ENCODE results near the gene FBXO38. TPM values are rescaled to one million over a fixed set of nuclear protein-coding genes. Genes with fewer than 3 reads are reported as not detected.
"Not testable (repeated sequence)": the region's sequence is repeated elsewhere in the genome, so short reads cannot be mapped to it uniquely, and the experiment has no call there.

Gene FBXO38
- total and polyA plus RNA-seq, 2 donors = 25.1 to 49.9 TPM

- Histone ChIP-seq H3K27me3 (ENCODE audit: control insufficient read depth in 2 of 2, insufficient read depth in 1 of 2, low read length in 1 of 2) (no peaks in the 10 kb centered on the region), H3K36me3 (ENCODE audit: control insufficient read depth in 2 of 2, insufficient read depth in 2 of 2, low read length in 1 of 2) (no peaks in the 10 kb centered on the region), H3K4me1 (ENCODE audit: control insufficient read depth in 2 of 2, insufficient read depth in 2 of 2, low read length in 2 of 2) (no peaks in the 10 kb centered on the region), H3K9me3 (ENCODE audit: control insufficient read depth in 2 of 2, insufficient read depth in 1 of 2, low read length in 1 of 2) (no peaks in the 10 kb centered on the region), H3K27ac (ENCODE audit: low read depth in 1 of 2, low read length in 1 of 2) (no peak overlapping the region), H3K4me3 (ENCODE audit: low read length in 2 of 2) (no peak overlapping the region)
- 98% methylated on average over 1 of the region's 1 CpG for WGBS
- DNase-seq (ENCODE audit: low read depth in 6 of 9, low spot score in 9 of 9) = no peak
Observed at GRCh38 chr5:148467958-148468357, 84.2 kb downstream of the FBXO38 start.

DNA sequence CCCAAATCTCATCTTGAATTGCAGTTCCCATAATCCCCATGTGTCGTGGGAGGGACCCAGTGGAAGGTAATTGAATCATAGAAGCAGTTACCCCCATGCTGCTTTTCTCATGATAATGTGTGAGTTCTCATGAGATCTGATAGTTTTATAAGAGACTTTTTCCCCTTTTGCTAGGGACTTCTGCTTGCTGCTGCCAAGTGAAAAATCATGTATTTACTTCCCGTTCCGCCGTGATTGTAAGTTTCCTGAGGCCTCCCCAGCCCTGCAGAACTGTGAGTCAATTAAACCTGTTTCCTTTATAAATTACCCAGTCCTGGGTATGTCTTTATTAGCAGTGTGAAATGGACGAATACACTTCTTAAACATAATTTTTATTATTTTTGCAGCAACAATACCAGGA, 85.0 kb downstream of the FBXO38 start:
- H3K4me3 ChIP-seq (ENCODE audit: low read length in 2 of 2); H3K36me3 ChIP-seq (ENCODE audit: control insufficient read depth in 2 of 2, insufficient read depth in 2 of 2, low read length in 1 of 2); H3K27ac ChIP-seq (ENCODE audit: low read depth in 1 of 2, low read length in 1 of 2); H3K27me3 ChIP-seq (ENCODE audit: control insufficient read depth in 2 of 2, insufficient read depth in 1 of 2, low read length in 1 of 2); H3K4me1 ChIP-seq (ENCODE audit: control insufficient read depth in 2 of 2, insufficient read depth in 2 of 2, low read length in 2 of 2); H3K9me3 ChIP-seq (ENCODE audit: control insufficient read depth in 2 of 2, insufficient read depth in 1 of 2, low read length in 1 of 2); DNase-seq (ENCODE audit: low read depth in 6 of 9, low spot score in 9 of 9): not testable (repeated sequence)
- WGBS = 90% methylated on average over 5 of the region's 5 CpGs

GRCh38 chr5:148469501-148469935, 85.8 kb downstream of the FBXO38 start:
- H3K4me1 ChIP-seq (ENCODE audit: control insufficient read depth in 2 of 2, insufficient read depth in 2 of 2, low read length in 2 of 2) = no peaks in the 10 kb centered on the region
- no peak overlapping the region for H3K4me3 ChIP-seq (ENCODE audit: low read length in 2 of 2)
- no peak for DNase-seq (ENCODE audit: low read depth in 6 of 9, low spot score in 9 of 9)
- no peaks in the 10 kb centered on the region for H3K36me3 ChIP-seq (ENCODE audit: control insufficient read depth in 2 of 2, insufficient read depth in 2 of 2, low read length in 1 of 2)
- WGBS = 91% methylated on average over 4 of the region's 4 CpGs
- no peaks in the 10 kb centered on the region for H3K27me3 ChIP-seq (ENCODE audit: control insufficient read depth in 2 of 2, insufficient read depth in 1 of 2, low read length in 1 of 2)
- no peaks in the 10 kb centered on the region for H3K9me3 ChIP-seq (ENCODE audit: control insufficient read depth in 2 of 2, insufficient read depth in 1 of 2, low read length in 1 of 2)
- no peak overlapping the region for H3K27ac ChIP-seq (ENCODE audit: low read depth in 1 of 2, low read length in 1 of 2)

DNA sequence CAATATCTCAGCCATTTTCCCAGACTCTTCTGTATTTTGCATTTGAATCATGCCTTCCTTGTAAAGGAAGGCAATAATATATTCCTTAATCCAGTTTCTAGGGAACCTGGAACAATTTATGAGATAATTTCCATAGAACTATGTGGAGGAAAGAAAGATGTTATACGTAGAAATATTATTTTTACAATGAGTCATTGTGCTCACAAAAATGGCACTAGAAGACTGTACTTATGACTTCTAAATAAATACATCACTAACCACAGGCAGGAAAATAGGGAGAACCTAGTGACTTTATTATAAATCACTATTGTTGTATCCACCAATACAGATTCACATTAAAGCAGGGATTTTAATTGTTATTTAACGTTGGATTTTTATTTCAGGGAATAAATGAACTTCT, 87.6 kb downstream of the FBXO38 start:
- no peaks in the 10 kb centered on the region for H3K9me3 ChIP-seq (ENCODE audit: control insufficient read depth in 2 of 2, insufficient read depth in 1 of 2, low read length in 1 of 2)
- H3K27me3 ChIP-seq (ENCODE audit: control insufficient read depth in 2 of 2, insufficient read depth in 1 of 2, low read length in 1 of 2) = no peaks in the 10 kb centered on the region
- no peak overlapping the region for H3K4me3 ChIP-seq (ENCODE audit: low read length in 2 of 2)
- H3K36me3 ChIP-seq (ENCODE audit: control insufficient read depth in 2 of 2, insufficient read depth in 2 of 2, low read length in 1 of 2) = no peaks in the 10 kb centered on the region
- 93% methylated on average over 2 of the region's 2 CpGs for WGBS
- DNase-seq (ENCODE audit: low read depth in 6 of 9, low spot score in 9 of 9) = no peak
- no peaks in the 10 kb centered on the region for H3K4me1 ChIP-seq (ENCODE audit: control insufficient read depth in 2 of 2, insufficient read depth in 2 of 2, low read length in 2 of 2)
- no peak overlapping the region for H3K27ac ChIP-seq (ENCODE audit: low read depth in 1 of 2, low read length in 1 of 2)

DNA sequence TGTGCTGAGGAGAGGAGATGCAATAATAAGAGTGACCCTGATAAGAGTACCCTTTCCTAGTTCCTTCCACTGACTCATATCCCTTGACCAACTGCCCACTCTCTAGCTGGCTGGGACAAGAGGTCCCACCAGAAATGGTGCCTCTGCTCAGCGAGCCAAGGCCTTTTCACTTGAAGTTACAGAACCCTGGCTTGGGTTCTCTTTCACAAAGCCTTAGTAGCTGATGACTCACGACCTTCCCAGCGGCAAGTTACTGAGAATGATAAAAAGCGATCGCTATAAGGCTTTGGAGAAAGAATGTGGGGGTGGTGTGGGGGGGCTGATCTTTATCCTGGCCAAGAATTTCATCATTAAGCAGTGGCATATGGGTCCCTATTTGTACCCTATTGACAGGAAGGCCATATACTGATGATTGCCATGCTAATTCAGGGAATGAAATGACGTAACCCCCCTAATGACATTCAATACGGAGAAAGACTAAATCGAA, 90.3 kb downstream of the FBXO38 start:
- no peaks in the 10 kb centered on the region for H3K36me3 ChIP-seq (ENCODE audit: control insufficient read depth in 2 of 2, insufficient read depth in 2 of 2, low read length in 1 of 2)
- 95% methylated on average over 8 of the region's 8 CpGs for WGBS
- no peaks in the 10 kb centered on the region for H3K9me3 ChIP-seq (ENCODE audit: control insufficient read depth in 2 of 2, insufficient read depth in 1 of 2, low read length in 1 of 2)
- H3K4me1 ChIP-seq (ENCODE audit: control insufficient read depth in 2 of 2, insufficient read depth in 2 of 2, low read length in 2 of 2) = no peaks in the 10 kb centered on the region
- no peak overlapping the region for H3K4me3 ChIP-seq (ENCODE audit: low read length in 2 of 2)
- DNase-seq (ENCODE audit: low read depth in 6 of 9, low spot score in 9 of 9) = no peak
- no peak overlapping the region for H3K27ac ChIP-seq (ENCODE audit: low read depth in 1 of 2, low read length in 1 of 2)
- peaks cover 0 to 2% of the 10 kb centered on the region in 2 donors for H3K27me3 ChIP-seq (ENCODE audit: control insufficient read depth in 2 of 2, insufficient read depth in 1 of 2, low read length in 1 of 2)

DNA sequence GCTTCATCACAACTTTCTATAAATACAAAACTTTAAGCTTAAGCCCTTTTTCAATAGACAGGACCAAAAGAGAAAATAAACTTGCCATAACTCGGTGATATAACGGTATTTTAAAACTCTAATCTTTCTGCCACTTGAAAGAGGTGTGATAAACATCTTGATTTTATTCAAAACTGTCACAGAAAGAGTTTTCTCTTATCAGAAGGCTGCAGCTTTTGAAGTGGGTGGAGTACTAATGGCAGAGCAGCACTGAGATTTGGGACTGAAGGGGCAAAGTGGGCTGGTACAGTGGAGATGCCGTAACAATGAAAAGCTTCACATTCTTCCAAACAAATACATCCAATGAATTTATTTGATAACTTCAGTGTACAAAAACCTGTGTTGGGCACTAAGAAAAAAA, 92.5 kb downstream of the FBXO38 start:
- 85% methylated on average over 3 of the region's 3 CpGs for whole genome bisulfite sequencing
- DNase-seq (ENCODE audit: low read depth in 6 of 9, low spot score in 9 of 9) = no peak
- Histone ChIP-seq H3K4me1 (ENCODE audit: control insufficient read depth in 2 of 2, insufficient read depth in 2 of 2, low read length in 2 of 2) (no peaks in the 10 kb centered on the region), H3K27me3 (ENCODE audit: control insufficient read depth in 2 of 2, insufficient read depth in 1 of 2, low read length in 1 of 2) (peaks cover 0 to 2% of the 10 kb centered on the region in 2 donors), H3K27ac (ENCODE audit: low read depth in 1 of 2, low read length in 1 of 2) (no peak overlapping the region), H3K36me3 (ENCODE audit: control insufficient read depth in 2 of 2, insufficient read depth in 2 of 2, low read length in 1 of 2) (no peaks in the 10 kb centered on the region), H3K9me3 (ENCODE audit: control insufficient read depth in 2 of 2, insufficient read depth in 1 of 2, low read length in 1 of 2) (no peaks in the 10 kb centered on the region), H3K4me3 (ENCODE audit: low read length in 2 of 2) (no peak overlapping the region)

DNA sequence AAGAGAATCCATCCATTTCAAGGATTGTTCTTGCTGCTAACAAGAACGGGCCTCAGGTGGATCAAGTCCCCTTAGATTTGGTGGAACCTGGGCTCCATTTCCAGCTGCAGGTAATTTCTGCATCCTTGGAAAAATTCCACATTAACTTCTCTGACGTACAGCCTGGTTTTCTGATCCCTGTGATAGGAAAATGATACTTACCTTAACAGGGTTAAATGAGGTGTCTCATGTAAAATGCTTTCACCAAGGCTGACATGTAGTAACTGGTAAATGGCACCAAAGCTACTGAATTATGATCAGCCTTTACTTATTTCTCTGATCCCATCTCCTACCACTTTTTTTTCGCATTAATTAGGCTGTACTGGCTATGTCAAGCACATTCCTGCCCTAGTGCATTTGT, 93.7 kb downstream of the FBXO38 start:
- Histone ChIP-seq H3K4me3 (ENCODE audit: low read length in 2 of 2) (no peak overlapping the region), H3K27me3 (ENCODE audit: control insufficient read depth in 2 of 2, insufficient read depth in 1 of 2, low read length in 1 of 2) (peaks cover 0 to 8% of the 10 kb centered on the region in 2 donors), H3K36me3 (ENCODE audit: control insufficient read depth in 2 of 2, insufficient read depth in 2 of 2, low read length in 1 of 2) (no peaks in the 10 kb centered on the region), H3K27ac (ENCODE audit: low read depth in 1 of 2, low read length in 1 of 2) (no peak overlapping the region), H3K9me3 (ENCODE audit: control insufficient read depth in 2 of 2, insufficient read depth in 1 of 2, low read length in 1 of 2) (no peaks in the 10 kb centered on the region), H3K4me1 (ENCODE audit: control insufficient read depth in 2 of 2, insufficient read depth in 2 of 2, low read length in 2 of 2) (no peaks in the 10 kb centered on the region)
- WGBS = 92% methylated on average over 3 of the region's 3 CpGs
- no peak for DNase-seq (ENCODE audit: low read depth in 6 of 9, low spot score in 9 of 9)

- Histone ChIP-seq H3K36me3 (ENCODE audit: control insufficient read depth in 2 of 2, insufficient read depth in 2 of 2, low read length in 1 of 2) (no peaks in the 10 kb centered on the region), H3K27ac (ENCODE audit: low read depth in 1 of 2, low read length in 1 of 2) (no peak overlapping the region), H3K4me1 (ENCODE audit: control insufficient read depth in 2 of 2, insufficient read depth in 2 of 2, low read length in 2 of 2) (no peaks in the 10 kb centered on the region), H3K27me3 (ENCODE audit: control insufficient read depth in 2 of 2, insufficient read depth in 1 of 2, low read length in 1 of 2) (peaks cover 0 to 15% of the 10 kb centered on the region in 2 donors), H3K9me3 (ENCODE audit: control insufficient read depth in 2 of 2, insufficient read depth in 1 of 2, low read length in 1 of 2) (no peaks in the 10 kb centered on the region), H3K4me3 (ENCODE audit: low read length in 2 of 2) (no peak overlapping the region)
- 74% methylated on average over 7 of the region's 7 CpGs for WGBS
- DNase-seq (ENCODE audit: low read depth in 6 of 9, low spot score in 9 of 9) = no peak
Observed at GRCh38 chr5:148482196-148482595, 98.4 kb downstream of the FBXO38 start.

DNA sequence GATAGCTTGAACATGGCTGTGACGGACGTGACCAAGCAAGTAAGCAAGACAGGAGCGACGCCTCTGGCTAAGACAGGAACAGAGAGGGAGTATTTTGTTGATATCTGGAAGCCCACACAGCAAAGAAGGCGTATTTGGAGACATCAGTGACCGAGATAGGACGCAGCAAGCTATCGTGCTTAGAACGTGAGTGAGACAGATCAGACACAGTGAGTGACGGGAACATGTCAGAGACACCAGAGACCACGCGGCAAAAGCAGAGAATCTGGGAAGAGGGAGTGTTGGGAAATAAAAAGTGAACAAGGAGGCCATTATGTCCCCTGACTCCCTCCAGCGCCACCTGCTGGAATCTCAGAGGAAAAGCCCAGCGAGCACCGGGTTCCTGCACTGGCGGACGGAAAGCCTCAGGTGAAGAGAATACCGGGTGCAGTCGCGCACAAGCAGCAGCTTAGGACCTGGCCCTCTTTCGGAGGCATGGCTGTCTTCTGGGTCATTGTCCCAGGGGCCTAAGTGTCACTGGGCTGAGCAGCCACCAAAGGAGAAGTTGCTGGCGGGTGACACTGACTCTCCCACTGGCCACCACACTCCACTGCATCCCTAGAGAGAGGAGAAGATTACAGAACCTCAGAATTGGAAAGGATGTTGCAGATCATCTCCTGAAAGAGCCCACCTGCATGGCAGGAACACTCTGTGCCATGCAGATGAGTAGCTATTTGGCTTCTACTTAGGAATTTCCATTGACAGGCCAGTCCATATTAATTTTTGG, 99.1 kb downstream of the FBXO38 start:
- no peak overlapping the region for H3K4me3 ChIP-seq (ENCODE audit: low read length in 2 of 2)

More for the DNA sequence above, 99.1 kb downstream of the FBXO38 start:
- WGBS = 43% methylated on average over 22 of the region's 22 CpGs
- Histone ChIP-seq H3K27ac (ENCODE audit: low read depth in 1 of 2, low read length in 1 of 2) (no peak overlapping the region), H3K4me1 (ENCODE audit: control insufficient read depth in 2 of 2, insufficient read depth in 2 of 2, low read length in 2 of 2) (no peaks in the 10 kb centered on the region), H3K9me3 (ENCODE audit: control insufficient read depth in 2 of 2, insufficient read depth in 1 of 2, low read length in 1 of 2) (no peaks in the 10 kb centered on the region), H3K36me3 (ENCODE audit: control insufficient read depth in 2 of 2, insufficient read depth in 2 of 2, low read length in 1 of 2) (no peaks in the 10 kb centered on the region), H3K27me3 (ENCODE audit: control insufficient read depth in 2 of 2, insufficient read depth in 1 of 2, low read length in 1 of 2) (peaks cover 0 to 15% of the 10 kb centered on the region in 2 donors)
- DNase-seq (ENCODE audit: low read depth in 6 of 9, low spot score in 9 of 9) = peak in 8 of 9 donors; percentile 11 to 63 (median 37)

Data from thymus (tissue), 11 donors.